SK-N-SH (cell line): Measurements from ENCODE around the gene ANKRD39.

Experiments used
- CHD2 ChIP-seq: fragments of 150-350 bp; IDR thresholded peaks from 2 replicates; pipeline ENCODE4 v1.6.1; 2018; ENCODE audit warnings: low read length; ENCODE audit not compliant: partially characterized antibody
- EZH2phosphoT487 ChIP-seq: fragments of 200-600 bp; sonication (generic); IDR thresholded peaks from 2 replicates; pipeline ENCODE4 v1.6.1; 2017; ENCODE audit warnings: low read depth, mixed run types, mild to moderate bottlenecking, antibody characterized with exemption, moderate library complexity, borderline replicate concordance
- JUND ChIP-seq: IDR thresholded peaks from 2 replicates; pipeline ENCODE4 v1.4.0; 2012
- POLR2AphosphoS5 ChIP-seq: IDR thresholded peaks from 2 replicates; pipeline ENCODE4 v1.6.1; 2012; ENCODE audit warnings: low read depth, low read length
- RCOR1 ChIP-seq: fragments of 150-350 bp; IDR thresholded peaks from 2 replicates; pipeline ENCODE4 v1.6.1; 2017; ENCODE audit warnings: antibody characterized with exemption, low read length
- TAF1 ChIP-seq: IDR thresholded peaks from 2 replicates; pipeline ENCODE4 v1.6.1; 2012; ENCODE audit warnings: low read depth, mild to moderate bottlenecking, low read length, moderate library complexity, borderline replicate concordance
- TF ChIP-seq, protein P1 (sequence below): fragments of 200-600 bp; sonication (generic); IDR thresholded peaks from 2 replicates; pipeline ENCODE4 v1.6.1; 2017; ENCODE audit warnings: antibody characterized with exemption, mild to moderate bottlenecking, moderate library complexity
- TF ChIP-seq, protein P2 (sequence below): IDR thresholded peaks from 2 replicates; pipeline ENCODE4 v1.4.0; 2012; ENCODE audit warnings: low read depth, borderline replicate concordance

DNA sequence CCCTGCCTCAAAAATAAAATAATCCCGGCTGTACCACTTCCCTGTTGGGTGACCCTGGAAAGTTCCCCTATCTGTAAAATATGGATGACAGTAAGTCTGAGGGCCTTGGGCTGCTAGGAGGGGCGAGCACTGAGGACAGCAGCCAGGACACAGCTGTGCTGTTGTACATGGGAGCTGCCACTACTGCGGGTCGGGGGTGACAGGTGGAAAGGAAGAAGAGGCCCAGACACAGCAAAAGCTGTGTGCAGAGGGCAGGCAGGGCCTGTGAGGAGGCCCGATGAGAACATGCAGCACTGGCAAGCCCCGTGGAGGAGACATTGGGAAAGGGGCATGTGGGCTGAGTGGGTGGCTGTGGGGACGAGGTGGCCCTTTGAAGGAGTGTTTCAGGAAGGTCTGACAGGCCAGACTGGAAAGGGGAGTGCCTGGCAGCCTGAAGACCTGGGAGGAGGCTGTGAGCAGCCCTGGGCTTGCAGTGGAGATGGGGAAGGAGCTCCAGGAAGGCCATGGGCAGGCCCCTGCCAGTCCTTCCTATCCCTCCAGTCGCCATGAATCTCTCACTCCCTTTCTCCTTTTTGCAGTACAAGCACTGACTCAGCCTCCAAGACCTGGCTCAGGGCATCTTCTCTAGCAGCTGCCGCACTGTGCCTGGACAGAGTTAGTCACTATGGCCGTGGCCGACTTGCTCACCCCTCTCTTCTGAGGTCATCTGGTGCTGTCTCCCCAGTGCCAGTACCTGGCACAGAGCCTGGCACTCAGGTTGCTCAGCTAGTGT is 41.0 kb upstream of the ANKRD39 start:
- TF ChIP-seq JUND (no peak), RCOR1 (no peak), CHD2 (no peak), POLR2AphosphoS5 (no peak), TAF1 (no peak), EZH2phosphoT487 (no peak)
- TF ChIP-seq, protein P1, sequence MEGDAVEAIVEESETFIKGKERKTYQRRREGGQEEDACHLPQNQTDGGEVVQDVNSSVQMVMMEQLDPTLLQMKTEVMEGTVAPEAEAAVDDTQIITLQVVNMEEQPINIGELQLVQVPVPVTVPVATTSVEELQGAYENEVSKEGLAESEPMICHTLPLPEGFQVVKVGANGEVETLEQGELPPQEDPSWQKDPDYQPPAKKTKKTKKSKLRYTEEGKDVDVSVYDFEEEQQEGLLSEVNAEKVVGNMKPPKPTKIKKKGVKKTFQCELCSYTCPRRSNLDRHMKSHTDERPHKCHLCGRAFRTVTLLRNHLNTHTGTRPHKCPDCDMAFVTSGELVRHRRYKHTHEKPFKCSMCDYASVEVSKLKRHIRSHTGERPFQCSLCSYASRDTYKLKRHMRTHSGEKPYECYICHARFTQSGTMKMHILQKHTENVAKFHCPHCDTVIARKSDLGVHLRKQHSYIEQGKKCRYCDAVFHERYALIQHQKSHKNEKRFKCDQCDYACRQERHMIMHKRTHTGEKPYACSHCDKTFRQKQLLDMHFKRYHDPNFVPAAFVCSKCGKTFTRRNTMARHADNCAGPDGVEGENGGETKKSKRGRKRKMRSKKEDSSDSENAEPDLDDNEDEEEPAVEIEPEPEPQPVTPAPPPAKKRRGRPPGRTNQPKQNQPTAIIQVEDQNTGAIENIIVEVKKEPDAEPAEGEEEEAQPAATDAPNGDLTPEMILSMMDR, result no peak
- TF ChIP-seq, protein P2, sequence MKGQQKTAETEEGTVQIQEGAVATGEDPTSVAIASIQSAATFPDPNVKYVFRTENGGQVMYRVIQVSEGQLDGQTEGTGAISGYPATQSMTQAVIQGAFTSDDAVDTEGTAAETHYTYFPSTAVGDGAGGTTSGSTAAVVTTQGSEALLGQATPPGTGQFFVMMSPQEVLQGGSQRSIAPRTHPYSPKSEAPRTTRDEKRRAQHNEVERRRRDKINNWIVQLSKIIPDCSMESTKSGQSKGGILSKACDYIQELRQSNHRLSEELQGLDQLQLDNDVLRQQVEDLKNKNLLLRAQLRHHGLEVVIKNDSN, result no peak
